Nucleus accumbens (tissue), 56 donors: ENCODE measurements around the gene CDH6.
"Not testable (repeated sequence)": the region's sequence is repeated elsewhere in the genome, so short reads cannot be mapped to it uniquely, and the experiment has no call there.

Experiments used
- DNase-seq, 56 donors: peaks; one replicate each; lab custom pipeline; 2025; lab: John Stamatoyannopoulos, UW

The CDH6 gene

DNA sequence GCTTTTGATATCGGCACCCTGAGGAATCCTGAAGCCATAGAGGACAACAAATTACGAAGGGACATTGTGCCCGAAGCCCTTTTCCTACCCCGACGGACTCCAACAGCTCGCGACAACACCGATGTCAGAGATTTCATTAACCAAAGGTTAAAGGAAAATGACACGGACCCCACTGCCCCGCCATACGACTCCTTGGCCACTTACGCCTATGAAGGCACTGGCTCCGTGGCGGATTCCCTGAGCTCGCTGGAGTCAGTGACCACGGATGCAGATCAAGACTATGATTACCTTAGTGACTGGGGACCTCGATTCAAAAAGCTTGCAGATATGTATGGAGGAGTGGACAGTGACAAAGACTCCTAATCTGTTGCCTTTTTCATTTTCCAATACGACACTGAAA, 129.5 kb downstream of the CDH6 start:
- DNase-seq: no peak

DNA sequence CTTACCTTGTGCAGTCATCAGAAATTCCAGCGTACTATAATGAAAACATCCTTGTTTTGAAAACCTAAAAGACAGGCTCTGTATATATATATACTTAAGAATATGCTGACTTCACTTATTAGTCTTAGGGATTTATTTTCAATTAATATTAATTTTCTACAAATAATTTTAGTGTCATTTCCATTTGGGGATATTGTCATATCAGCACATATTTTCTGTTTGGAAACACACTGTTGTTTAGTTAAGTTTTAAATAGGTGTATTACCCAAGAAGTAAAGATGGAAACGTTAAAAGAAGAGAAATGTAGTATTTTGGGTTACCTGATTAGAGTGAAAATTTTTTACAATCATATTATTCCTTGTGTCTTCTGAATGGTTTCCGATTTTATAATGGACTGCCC, 131.4 kb downstream of the CDH6 start:
- DNase-seq: no peak

DNA sequence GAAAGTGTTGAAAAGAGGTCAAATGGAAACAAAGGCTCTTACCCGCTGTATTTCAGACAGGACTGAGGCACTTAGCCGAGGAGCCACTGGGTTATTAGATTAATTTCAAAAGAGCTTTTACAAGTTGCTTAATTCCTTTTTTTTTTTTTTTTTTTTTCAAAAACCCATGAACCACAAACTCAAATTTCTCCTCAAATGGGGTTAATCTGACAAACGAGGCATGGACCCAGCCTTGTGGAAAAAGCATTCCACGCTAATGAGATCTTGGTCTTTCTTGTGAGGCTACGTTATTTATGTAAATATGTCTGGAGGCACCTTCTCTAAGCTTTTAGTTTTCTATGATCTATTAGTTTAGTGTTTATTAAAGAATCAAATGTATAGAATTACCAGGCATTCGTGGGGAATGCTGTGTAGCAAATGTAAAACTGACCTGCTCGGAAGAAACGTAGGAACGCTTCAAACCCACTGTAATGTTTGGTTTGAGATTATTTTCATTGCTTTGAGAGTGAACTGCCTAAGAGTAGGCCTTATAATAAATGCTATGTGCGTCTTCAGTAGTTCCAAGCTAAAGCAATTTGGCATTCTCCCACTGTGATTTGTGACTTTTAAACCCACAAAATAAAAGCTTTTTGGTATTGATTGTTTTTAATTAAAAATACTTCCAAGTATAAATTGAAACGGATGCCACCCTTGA, 134.7 kb downstream of the CDH6 start:
- DNase-seq: no peak

DNA sequence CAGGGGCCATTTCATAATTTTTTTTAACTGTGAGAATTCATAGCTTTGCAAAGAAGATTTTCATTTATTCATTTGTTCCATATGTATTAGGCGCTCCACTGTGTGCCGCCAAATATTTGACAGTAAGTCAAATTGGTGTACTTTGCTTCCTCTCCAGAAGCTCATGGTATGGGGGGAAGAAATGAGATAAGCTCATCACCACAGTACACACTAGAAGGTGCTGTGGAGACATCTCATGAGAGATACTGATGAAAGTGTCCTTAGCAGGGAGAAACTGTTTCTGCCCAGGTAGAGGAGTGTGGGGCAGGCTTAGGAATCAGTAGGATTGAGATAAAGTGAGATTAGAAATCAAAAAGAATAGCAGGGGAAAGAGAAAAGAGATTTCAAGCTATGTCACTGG, 136.2 kb downstream of the CDH6 start:
- DNase-seq: no peak

DNA sequence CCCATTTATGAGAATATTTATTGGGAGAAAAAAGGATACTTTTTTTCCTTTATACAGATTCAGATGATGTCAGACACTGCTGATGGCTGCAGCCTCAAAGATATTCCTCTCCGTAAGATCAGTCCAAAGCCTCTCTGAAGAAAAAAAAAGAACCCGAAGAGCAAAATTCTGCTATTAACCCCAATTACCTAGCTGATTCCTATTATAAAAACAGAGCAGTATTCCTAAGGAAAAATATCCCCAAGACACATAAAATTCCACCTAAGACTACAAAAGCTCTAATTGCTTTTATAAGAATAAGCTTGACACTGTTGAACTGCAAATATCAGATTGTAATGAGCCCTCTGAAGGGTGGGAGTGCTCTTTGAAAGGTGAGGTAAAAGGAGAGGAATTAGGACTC, 138.7 kb downstream of the CDH6 start:
- no peak for DNase-seq

DNA sequence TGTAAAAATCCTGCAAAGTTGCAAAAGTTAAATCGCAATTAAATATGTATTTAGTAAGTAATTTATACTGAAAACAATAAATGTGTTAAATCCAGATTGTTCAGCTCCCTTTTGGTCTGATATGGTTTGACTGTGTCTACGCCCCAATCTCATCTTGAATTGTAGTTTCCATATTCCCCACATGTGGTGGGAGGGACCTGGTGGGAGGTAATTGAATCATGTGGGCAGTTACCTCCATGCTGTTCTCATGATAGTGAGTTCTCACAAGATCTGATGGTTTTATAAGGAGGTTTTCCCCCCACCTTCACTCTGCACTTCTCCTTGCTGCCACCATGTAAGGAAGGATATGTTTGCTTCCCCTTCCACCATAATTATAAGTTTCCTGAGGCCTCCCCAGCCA, 140.0 kb downstream of the CDH6 start:
- no peak for DNase-seq

DNA sequence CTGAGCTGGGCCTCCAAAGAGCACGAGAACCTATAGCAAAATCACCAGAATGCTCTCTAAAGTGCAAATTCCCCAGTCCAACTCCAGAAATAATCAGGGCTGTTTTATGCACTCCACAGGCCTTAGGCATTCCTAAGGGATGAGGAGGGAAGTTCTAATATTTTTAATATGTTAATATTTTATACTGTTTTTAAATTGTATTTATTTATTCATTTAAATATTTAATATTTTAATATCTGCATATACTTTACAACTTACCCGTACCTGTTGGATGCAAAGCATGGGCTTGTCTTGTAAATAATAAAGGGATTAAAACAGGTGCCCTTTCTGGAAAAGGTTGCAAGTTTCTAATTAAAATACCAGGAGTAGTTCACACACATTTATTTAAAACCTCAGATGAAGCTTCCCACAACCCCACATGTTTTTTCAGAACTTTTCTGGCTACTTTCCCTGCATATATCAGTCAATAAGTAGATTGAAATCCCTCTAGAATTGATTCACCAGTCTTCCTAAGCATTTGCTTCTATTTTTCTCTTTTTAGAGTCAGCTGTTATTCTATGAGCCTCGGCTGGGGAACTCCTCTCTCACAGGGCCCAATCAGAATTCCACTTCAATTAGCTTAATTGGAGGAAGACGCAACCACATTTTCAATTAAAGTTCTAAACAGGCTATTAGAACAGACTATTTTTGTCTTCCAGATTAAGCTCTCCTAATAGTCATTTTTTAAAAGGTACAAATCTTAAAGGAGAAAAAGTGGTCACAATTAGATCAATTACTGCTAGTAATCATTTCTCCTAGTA, 140.8 kb downstream of the CDH6 start:
- DNase-seq: no peak

DNA sequence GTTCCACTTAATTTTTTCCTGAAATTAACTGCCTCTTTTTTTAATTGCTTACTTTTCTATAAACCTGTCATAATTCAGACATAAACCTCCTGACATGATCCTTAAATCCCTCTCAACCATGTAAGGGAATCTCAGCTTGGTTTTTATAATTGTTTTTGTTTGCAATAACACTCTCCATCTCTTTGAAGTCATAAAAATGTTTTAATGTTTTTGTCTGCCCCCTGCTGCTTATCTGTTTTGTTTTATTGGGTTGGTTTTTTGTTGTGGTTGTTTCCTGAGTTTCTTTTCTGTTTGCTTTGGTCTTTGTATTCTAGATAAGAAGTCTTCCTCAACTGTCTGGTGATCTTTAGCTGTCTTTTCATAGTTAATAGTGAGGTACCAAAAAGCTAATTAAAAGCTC, 142.0 kb downstream of the CDH6 start:
- DNase-seq: no peak

DNA sequence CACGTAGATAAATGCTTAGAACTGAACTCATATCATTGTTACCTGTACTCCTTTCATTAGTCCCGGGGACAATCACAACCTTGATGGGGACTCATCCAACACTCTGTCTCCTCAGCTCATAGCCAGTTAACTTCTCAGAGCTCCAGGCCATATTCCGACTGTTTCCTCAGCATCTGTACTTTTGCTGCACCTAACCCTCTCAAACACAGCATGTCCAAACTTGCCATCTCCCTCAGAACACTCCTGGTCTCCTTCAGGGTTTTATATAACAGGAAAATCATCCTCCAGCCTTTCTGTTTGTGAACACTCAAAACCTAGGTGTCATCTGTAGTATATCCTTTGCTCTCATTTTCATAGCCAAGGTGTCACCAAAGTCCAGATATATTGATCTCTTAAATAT, 150.5 kb downstream of the CDH6 start:
- DNase-seq: no peak

DNA sequence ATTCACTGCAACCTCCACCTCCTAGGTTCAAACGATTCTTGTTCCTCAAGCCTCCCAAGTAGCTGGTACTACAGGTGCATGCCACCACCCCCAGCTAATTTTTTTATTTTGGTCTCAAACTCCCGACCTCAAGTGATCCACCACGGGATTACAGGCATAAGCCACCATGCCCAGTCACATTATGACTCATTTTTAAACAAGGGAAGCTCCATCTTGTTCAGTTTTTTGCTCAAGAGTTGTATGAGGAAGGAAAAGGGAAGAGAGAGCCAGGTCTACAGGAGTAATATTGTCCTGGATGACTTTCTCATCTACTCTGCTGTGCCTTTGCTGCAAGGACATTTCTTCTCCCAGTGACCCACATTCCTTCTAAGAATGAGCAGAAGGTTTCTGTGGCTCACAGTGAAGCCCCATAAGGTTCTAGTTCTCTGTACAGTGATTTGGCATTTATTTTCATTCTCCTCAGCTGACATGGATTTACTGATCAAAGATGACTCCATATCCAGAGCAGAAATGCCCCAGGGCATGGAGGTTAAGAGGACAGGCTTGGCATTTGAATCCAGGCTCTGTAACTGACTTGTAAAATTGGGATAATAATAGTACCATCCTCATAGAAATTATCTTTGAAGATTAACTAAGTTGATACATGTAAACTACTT, 153.5 kb downstream of the CDH6 start:
- no peak for DNase-seq

DNA sequence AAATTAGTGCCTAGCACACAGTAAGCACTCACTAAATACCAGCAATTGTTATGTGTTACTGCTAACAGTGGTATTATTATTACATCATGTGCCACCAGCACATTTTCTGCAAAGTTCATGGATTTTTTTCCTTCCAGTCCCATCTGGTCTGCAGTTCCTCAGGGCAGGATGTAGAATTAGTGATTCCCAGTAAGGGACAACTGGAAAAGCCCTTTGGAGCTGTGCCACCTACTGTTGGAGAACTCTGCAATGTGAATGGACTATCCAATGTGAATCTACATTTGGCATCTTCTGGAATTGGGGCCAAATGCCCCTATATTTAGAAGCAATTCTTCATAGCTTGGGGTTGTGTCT, 154.0 kb downstream of the CDH6 start:
- DNase-seq: no peak

DNA sequence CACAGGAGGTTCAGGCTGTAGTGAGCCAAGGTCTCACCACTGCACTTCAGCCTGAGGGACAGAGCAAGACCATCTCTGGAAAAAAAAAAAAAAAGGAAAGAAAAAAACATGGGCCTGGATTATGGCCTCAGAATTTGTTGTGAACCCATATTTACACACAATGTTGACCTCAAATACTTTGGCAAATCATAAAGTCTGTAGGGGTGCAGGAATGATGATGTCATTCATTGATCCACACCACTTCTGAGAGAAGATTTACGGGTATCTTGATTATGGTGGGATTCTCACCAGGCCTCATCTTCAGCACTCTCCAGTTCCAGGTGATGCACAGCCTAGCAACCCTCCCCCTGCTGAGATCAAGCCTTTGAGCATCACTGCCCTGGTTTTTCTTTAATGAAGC, 156.9 kb downstream of the CDH6 start:
- no peak for DNase-seq

DNA sequence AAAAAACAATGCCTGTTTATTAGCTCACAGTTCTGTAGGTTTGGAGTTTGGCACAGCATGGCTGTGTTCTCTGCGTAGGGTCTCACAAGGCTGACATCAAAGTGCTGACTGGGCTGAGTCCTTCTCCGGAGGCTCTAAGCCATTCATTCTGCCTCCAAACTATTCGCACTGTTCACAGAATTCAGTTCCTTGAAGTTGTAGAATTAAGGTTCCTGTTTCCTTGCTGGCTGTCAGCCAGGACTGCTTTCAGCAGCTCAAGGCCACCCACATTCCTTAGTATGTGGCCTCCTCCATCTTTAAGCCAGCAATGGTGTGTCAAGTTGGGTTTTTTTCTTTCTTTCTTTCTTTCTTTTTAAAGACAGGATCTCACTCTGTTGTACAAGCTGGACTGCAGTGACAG, 161.9 kb downstream of the CDH6 start:
- DNase-seq: no peak

DNA sequence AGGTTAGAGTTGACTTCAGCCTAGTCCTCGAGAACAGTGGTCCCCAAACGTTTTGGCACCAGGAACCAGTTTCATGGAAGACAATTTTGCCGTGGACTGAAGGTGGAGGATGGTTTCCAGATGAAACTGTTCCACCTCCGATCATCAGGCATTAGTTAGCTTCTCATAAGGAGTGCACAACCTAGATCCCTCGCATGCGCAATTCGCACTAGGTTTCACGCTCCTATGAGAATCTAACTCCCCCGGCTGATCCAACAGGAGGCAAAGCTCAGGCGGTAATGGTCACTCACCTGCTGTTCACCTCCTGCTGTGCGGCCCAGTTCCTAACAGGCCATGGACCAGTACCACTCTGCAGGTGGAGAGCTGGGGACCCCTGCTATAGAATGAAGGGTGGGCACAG, 163.6 kb downstream of the CDH6 start:
- DNase-seq: no peak

DNA sequence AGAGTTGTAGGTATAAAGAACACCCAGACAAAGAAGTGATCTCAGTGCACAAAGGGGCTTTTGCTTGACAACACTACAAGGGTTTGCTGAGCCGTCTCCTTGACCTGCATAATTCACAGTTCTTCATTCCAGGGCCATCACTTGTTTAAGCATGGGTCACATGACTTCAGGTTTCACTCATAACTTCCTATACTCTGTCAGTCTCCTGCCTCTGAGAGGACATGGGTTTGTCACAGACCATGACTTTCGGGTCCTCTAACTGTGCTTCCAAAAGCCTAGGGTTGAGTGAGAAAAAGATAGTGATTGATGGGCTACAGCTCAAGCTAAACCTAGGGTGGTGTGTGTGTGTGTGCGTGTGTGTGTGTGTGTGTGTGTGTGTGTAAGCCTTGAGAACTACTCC, 166.4 kb downstream of the CDH6 start:
- no peak for DNase-seq

DNA sequence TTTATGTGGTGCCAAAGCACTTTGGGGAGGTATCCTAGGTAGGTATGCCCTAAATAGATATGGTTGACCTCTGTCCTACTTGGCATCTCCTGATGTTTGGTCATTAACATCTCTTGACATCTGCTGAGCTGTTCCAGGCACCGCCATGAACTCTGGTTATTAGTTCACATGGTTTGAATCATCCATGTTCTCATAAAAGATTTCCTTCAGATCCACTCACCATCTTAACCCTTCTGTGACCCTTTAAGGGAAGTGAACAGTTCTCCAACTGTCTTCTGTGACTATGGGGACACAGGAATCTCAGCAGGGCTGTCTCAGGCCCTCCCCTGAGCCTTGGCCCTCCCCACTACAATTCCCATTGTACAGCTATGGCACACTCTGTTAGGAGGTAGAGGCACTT, 167.7 kb downstream of the CDH6 start:
- DNase-seq: no peak

DNA sequence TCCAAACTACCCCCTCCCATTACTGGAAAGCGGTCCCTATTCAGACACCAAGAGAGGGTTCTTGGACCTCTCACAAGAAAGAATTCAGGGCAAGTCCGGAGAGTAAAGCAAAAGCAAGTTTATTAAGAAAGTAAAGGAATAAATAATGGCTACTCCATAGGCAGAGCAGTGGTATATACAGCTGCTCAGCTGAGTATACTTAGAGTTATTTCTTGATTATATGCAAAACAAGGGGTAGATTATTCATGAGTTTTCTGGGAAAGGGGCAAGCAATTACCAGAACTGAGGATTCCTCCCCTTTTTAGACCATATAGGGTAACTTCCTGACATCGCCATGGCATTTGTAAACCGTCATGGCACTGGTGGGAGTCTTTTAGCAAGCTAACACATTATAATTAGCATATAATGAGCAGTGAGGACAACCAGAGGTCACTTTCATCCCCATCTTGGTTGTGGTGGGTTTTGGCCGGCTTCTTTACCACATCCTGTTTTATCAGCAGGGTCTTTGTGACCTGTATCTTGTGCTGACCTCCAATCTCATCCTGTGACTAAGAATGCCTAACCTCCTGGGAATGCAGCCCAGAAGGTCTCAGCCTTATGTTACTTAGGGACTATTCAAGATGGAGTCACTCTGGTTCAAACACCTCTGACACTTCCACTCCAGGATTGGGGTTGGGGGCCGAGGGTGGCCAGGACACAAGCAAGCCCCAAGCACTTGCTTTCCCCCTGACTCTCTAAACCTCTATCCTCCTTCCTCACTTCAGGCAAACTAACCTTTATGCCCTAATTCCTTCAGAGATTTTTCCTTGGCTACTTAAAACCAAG, 168.4 kb downstream of the CDH6 start:
- DNase-seq: not testable (repeated sequence)

DNA sequence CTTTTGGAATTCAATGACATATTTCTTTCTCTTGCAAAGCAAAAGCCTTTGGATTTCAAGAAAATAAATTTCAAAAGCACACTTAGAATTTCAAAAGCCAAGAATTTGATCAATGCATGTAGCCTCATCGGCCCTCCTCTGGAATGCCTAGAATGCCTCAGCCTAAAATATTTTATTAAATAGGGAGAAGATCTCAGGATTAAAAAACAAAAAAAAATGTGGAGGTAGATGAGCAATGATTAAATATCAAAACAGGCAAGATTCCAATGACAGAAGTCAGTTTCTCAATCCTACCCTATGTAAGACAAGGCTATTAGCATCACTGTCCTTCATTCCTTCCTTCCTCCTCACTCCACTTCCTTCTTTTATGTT, 169.0 kb downstream of the CDH6 start:
- DNase-seq: no peak

DNA sequence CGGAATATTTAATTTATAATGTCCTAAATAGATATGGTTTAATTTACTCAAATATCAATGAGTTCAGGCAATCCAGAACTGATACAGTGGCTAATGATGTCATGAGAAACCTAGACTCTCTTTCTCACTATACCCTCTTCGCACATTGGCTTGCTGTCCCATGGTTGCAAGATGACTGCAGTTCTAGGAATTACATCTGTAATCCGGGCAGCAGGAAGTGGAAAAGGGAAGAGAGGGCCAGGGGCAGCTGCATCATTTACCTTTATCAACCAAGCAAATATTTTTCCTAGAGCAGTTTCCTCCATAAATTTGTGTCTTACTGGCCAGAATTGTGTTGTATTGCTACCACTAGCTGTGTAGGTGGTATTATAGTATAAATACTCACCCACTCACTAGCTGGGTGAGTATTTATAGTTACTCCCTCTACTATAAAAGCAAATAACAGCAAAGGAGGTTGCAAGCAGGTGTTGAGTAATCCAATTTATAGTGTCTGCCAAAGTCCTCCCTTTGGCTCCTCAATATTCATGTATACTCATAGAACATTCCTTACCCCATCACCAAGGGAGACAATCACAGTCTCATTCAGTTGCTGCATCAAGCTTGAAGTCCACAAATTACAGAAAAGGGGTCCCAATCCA, 169.6 kb downstream of the CDH6 start:
- no peak for DNase-seq

DNA sequence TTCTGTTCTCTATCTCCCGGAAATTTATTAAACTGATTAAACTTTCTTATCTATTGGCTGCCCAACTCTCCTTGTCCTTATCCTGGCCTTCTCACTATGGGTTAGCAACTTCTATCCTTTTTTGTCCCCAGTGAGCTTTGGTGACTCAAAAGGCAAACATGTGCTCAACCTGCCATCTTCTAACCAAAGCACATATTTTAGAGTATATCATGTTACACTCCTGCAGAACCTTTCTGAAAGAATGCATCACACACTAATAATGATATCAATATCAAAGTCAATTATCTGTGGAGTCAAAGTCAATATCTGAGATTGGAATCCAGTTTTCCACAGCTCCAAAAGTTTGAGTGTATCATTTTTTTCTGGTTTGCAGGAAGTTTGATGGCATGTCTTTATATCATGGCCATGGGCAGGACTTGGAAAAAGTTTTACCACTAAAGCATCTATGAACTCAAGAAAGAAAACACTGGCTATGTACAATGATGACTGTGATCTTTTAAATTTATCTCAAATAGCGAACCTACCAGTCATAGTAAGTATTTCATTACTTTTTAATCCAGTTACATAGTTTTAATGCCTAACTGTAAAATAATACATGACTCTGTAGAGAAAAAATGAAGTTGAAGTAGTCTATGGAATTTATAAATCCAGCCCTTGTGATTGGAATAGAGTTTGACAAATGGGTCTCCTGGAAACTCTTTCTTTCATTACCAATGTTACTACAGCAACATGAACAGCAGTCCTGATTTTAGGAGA, 171.6 kb downstream of the CDH6 start:
- DNase-seq: no peak
